SK-N-SH treated with all-trans-retinoic acid at 6 μM for 48 hours (cell line): ENCODE results near the gene VSX2.

Experiments used
- CSDC2 ChIP-seq: fragments of 250-450 bp; sonication (Bioruptor Pico); IDR thresholded peaks from 2 replicates; pipeline ENCODE4 v1.5.0; 2020; ENCODE audit warnings: mild to moderate bottlenecking, moderate library complexity
- GLIS3 ChIP-seq: fragments of 250-450 bp; sonication (Bioruptor Pico); IDR thresholded peaks from 2 replicates; pipeline ENCODE4 v1.5.0; 2020; ENCODE audit warnings: mild to moderate bottlenecking, moderate library complexity
- SNAI2 ChIP-seq: fragments of 250-450 bp; sonication (Bioruptor Pico); IDR thresholded peaks from 2 replicates; pipeline ENCODE4 v1.5.0; 2020; ENCODE audit warnings: mild to moderate bottlenecking, moderate library complexity
- TCF4 ChIP-seq: fragments of 250-450 bp; sonication (Bioruptor Pico); IDR thresholded peaks from 2 replicates; pipeline ENCODE4 v1.8.0; 2021; ENCODE audit warnings: mild to moderate bottlenecking, moderate library complexity, borderline replicate concordance
- ZNF565 ChIP-seq: fragments of 450-650 bp; formaldehyde crosslinking; conservative IDR thresholded peaks from 2 replicates; pipeline ENCODE4 v1.5.0; 2020; ENCODE audit warnings: low read depth, mild to moderate bottlenecking, moderate library complexity
- ZNF8 ChIP-seq: fragments of 450-650 bp; formaldehyde crosslinking; IDR thresholded peaks from 2 replicates; pipeline ENCODE4 v1.5.0; 2020; ENCODE audit warnings: mild to moderate bottlenecking, moderate library complexity
- TF ChIP-seq, protein P1 (sequence below): fragments of 250-450 bp; sonication (Bioruptor Pico); IDR thresholded peaks from 2 replicates; pipeline ENCODE4 v1.5.1; 2021; ENCODE audit warnings: mild to moderate bottlenecking, moderate library complexity
- TF ChIP-seq, protein P2 (sequence below): fragments of 250-450 bp; sonication (Bioruptor Pico); IDR thresholded peaks from 2 replicates; pipeline ENCODE4 v1.5.1; 2020; ENCODE audit warnings: low read depth, mild to moderate bottlenecking, moderate library complexity
- TF ChIP-seq, protein P3 (sequence below): fragments of 250-450 bp; sonication (Bioruptor Pico); IDR thresholded peaks from 2 replicates; pipeline ENCODE4 v1.8.0; 2020; ENCODE audit warnings: mild to moderate bottlenecking, moderate library complexity, borderline replicate concordance
- TF ChIP-seq, protein P4 (sequence below): fragments of 250-450 bp; sonication (Bioruptor Pico); IDR thresholded peaks from 2 replicates; pipeline ENCODE4 v1.5.0; 2020; ENCODE audit warnings: mild to moderate bottlenecking, moderate library complexity

DNA sequence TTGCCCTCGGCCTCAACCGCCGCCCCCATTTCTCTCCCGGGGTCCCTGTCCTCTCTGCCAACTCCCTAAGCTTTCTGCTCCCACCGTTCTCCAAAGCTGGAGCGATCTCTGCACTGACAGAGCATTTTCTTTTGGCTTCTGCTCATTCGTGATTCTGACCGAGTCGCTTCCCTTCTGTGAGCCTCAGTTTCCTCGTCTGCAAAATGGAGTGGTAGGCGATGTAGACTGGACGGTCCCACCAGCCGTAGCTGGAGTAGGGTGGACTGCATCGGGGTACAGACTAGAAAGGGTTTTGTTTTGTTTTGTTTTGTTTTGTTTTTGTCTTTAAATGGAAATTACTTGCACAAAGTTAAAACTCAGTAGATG, 2.4 kb downstream of the VSX2 start:
- no peak for TF ChIP-seq SNAI2 (CRISPR knock-in tag)
- TF ChIP-seq, protein P1, sequence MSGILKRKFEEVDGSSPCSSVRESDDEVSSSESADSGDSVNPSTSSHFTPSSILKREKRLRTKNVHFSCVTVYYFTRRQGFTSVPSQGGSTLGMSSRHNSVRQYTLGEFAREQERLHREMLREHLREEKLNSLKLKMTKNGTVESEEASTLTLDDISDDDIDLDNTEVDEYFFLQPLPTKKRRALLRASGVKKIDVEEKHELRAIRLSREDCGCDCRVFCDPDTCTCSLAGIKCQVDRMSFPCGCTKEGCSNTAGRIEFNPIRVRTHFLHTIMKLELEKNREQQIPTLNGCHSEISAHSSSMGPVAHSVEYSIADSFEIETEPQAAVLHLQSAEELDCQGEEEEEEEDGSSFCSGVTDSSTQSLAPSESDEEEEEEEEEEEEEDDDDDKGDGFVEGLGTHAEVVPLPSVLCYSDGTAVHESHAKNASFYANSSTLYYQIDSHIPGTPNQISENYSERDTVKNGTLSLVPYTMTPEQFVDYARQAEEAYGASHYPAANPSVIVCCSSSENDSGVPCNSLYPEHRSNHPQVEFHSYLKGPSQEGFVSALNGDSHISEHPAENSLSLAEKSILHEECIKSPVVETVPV (CRISPR knock-in tag) = no peak
- no peak for TF ChIP-seq ZNF565 (CRISPR knock-in tag)
- TF ChIP-seq, protein P2, sequence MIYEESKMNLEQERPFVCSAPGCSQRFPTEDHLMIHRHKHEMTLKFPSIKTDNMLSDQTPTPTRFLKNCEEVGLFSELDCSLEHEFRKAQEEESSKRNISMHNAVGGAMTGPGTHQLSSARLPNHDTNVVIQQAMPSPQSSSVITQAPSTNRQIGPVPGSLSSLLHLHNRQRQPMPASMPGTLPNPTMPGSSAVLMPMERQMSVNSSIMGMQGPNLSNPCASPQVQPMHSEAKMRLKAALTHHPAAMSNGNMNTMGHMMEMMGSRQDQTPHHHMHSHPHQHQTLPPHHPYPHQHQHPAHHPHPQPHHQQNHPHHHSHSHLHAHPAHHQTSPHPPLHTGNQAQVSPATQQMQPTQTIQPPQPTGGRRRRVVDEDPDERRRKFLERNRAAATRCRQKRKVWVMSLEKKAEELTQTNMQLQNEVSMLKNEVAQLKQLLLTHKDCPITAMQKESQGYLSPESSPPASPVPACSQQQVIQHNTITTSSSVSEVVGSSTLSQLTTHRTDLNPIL = no peak
- no peak for TF ChIP-seq GLIS3 (CRISPR knock-in tag)
- TF ChIP-seq, protein P3, sequence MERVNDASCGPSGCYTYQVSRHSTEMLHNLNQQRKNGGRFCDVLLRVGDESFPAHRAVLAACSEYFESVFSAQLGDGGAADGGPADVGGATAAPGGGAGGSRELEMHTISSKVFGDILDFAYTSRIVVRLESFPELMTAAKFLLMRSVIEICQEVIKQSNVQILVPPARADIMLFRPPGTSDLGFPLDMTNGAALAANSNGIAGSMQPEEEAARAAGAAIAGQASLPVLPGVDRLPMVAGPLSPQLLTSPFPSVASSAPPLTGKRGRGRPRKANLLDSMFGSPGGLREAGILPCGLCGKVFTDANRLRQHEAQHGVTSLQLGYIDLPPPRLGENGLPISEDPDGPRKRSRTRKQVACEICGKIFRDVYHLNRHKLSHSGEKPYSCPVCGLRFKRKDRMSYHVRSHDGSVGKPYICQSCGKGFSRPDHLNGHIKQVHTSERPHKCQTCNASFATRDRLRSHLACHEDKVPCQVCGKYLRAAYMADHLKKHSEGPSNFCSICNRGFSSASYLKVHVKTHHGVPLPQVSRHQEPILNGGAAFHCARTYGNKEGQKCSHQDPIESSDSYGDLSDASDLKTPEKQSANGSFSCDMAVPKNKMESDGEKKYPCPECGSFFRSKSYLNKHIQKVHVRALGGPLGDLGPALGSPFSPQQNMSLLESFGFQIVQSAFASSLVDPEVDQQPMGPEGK (CRISPR knock-in tag) = no peak
- TF ChIP-seq ZNF8 = no peak
- TF ChIP-seq, protein P4, sequence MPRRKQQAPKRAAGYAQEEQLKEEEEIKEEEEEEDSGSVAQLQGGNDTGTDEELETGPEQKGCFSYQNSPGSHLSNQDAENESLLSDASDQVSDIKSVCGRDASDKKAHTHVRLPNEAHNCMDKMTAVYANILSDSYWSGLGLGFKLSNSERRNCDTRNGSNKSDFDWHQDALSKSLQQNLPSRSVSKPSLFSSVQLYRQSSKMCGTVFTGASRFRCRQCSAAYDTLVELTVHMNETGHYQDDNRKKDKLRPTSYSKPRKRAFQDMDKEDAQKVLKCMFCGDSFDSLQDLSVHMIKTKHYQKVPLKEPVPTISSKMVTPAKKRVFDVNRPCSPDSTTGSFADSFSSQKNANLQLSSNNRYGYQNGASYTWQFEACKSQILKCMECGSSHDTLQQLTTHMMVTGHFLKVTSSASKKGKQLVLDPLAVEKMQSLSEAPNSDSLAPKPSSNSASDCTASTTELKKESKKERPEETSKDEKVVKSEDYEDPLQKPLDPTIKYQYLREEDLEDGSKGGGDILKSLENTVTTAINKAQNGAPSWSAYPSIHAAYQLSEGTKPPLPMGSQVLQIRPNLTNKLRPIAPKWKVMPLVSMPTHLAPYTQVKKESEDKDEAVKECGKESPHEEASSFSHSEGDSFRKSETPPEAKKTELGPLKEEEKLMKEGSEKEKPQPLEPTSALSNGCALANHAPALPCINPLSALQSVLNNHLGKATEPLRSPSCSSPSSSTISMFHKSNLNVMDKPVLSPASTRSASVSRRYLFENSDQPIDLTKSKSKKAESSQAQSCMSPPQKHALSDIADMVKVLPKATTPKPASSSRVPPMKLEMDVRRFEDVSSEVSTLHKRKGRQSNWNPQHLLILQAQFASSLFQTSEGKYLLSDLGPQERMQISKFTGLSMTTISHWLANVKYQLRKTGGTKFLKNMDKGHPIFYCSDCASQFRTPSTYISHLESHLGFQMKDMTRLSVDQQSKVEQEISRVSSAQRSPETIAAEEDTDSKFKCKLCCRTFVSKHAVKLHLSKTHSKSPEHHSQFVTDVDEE = no peak
- TF ChIP-seq CSDC2 (CRISPR knock-in tag) = no peak
- no peak for TF ChIP-seq TCF4 (CRISPR knock-in tag)
